GM12874 (cell line): ENCODE results near the gene VPS29.

ENCODE experiments used
- TF ChIP-seq, protein P1 (sequence below): IDR thresholded peaks from 2 replicates; pipeline ENCODE4 v1.5.1; 2011; ENCODE audit warnings: low read depth, mild to moderate bottlenecking, control low read depth, low read length, moderate library complexity; ENCODE audit not compliant: insufficient read depth

Gene VPS29

DNA sequence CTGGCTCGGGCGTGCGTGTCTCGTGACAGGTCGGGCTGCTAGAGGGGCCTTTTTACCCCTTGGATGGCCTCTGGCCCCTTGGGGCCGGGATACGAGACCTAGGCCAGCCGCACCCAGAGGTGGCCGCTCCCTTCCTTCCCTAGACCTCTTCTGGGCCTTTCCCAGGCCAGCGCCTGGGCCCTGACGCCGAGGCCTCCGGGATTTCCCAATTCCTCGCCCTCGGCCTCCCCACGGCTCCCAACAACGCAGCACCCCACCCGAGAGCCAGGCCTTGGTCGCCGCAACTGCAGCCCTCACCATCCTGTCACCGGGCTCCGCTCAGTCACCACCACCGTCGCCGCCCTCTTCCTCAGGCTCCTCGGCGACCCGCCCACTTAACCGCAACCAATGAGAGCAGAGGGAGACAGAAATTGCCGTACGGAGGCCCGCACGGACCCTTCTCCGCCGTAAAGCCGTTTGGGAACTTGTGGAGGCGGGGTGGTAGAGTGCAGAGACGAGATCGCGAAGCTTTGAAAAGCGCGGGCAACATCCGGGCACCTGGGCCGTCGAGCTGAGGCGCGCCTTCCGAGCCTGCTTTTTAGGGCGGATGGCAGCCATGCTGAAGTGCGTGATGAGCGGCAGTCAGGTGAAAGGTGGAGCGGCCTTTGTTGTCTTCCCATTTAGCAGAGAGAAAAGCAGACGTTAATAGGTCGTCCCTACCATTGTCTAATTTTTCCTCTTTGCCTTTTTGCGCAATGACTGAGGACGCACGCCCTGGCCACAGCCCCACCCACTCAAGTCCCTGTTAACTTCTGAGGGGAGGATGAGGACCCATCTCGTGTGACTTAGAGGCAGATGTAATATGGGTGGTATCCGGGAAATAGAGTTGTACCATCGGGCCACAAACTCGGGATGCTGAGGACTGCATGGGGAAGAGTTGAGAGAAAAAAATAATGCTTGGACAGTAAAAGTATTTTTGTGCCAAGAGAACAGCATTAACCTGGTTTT, at the start of gene VPS29, which contains the start of gene RAD9B:
Gene VPS29, minus strand, starts transcription at position 360 of the 987 bp plus-strand sequence. Its CDS starts 60 bp downstream, at position 300.
Gene RAD9B, plus strand, starts transcription at position 580 of the 987 bp plus-strand sequence. Its CDS starts 7 bp downstream, at position 587.
- TF ChIP-seq, protein P1, sequence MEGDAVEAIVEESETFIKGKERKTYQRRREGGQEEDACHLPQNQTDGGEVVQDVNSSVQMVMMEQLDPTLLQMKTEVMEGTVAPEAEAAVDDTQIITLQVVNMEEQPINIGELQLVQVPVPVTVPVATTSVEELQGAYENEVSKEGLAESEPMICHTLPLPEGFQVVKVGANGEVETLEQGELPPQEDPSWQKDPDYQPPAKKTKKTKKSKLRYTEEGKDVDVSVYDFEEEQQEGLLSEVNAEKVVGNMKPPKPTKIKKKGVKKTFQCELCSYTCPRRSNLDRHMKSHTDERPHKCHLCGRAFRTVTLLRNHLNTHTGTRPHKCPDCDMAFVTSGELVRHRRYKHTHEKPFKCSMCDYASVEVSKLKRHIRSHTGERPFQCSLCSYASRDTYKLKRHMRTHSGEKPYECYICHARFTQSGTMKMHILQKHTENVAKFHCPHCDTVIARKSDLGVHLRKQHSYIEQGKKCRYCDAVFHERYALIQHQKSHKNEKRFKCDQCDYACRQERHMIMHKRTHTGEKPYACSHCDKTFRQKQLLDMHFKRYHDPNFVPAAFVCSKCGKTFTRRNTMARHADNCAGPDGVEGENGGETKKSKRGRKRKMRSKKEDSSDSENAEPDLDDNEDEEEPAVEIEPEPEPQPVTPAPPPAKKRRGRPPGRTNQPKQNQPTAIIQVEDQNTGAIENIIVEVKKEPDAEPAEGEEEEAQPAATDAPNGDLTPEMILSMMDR, result no peak

DNA sequence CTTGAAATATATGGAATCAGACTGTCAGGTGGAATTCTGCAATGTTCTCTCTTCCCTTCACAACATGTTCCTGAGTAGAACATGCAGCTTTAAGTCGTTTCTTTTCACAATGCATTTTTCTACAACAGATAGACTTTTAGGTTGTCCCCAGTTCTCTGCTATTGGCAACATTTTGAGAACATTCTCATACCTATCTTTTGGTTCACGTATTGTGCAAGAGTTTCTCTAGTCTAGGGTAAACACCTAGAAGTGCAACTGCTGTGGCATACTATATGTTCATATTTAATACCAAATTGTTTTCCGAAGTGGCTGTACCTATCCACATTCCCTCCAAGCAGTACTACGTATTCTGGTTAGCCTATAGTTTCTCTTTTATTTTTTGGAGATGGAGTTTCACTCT, 49.1 kb upstream of the VPS29 start:
- TF ChIP-seq, protein P1, result no peak

DNA sequence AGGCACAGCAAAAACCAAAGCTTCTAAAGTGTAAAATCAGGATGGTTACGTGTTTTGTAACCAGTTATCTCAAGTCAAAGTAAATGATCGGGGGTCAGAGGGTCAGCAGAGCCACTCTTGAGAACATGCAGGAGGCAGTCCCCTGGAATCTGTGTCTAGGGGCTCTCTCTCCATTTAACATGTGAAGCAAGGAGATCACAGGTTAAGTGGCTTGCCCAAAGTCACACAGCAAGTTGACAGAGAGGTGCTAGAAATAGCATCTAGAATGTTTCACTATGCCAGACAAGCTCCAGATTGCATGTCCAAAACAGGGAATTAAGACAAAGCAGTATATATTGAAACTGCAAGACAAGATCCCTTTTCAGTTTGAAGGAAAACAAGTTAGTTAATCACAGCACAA, 47.8 kb upstream of the VPS29 start:
- TF ChIP-seq, protein P1, result no peak

DNA sequence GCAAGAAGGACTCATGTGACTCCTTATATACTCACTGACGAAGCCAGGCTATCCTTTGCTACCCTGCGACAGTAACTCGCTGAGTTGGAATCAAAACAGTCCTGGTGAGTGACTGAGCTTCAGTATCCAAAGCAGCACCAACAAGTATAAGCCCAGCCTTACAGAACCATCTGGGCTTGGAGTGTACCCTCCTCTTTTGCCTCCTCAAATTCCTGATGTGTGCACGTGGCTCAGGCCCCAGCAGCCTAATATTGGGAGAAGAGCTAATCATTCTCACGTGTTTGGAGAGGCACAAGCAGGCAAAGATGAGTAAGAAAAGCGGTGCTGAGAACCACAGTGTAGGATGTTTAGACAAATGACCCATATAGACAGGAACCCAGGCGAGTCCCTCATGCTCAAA, 46.8 kb upstream of the VPS29 start:
- TF ChIP-seq, protein P1, result no peak

DNA sequence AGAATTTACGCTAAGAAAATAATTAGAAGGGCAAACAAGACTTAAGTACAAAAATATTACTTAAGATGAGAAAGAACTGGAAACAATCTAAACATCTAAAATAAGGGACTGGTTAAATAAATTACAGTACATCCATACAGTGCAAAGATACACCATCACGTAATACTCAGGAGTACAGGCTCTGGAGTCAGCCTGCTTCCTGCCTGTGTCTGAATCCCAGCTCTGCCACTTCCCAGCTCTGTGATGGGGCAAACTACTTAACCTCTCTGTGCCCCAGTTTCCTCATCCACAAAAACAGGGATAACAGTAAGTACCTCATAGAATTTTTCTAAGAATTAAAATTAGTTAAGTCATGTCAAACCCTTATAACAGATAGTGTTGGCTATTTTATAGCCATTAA, 45.2 kb upstream of the VPS29 start:
- TF ChIP-seq, protein P1, result no peak

DNA sequence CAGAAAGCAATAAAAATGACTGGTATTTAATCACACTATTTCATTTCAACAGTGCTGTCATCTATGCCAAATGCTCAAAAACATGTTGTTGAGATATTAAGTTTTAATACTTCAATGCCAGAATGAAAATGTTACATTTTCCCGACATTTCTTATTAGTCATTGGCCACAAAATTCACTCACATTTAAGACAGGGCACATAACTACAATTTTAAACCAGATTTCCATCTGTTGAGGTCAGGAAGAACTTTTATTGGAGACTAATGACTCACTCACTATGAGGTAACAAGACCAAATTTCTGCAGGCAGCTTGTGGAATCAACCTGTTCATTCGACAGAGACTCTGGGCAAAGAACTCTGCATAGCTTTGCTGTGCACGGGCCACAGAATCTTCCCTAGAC, 44.4 kb upstream of the VPS29 start:
- TF ChIP-seq, protein P1, result no peak

DNA sequence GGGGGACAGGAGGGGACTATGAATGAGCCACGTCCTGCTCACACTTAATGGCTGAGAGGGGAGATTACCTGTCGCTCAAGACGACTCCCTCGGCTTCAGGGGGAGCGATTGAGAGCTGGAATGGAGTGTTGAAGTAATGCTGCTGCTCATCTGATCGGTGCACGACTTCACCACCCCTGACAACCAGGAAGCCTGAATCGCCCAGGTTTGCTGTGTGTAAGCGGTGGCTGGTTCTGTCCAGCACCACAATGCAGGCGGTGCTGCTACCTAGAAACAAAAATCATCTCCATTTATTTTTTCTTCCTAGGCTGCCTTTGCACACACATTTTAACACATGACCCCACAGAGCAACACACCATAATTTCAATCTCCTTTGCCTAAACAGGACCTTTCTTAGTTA, 43.9 kb upstream of the VPS29 start:
- TF ChIP-seq, protein P1, result no peak
